B cell (primary cell): ENCODE measurements around the gene GIGYF2. TPM values are rescaled to one million over a fixed set of nuclear protein-coding genes. Genes with fewer than 3 reads are reported as not detected.
"Not testable (repeated sequence)": the region's sequence is repeated elsewhere in the genome, so short reads cannot be mapped to it uniquely, and the experiment has no call there.

ENCODE experiments used
- ATAC-seq: fragments of 200-7000 bp; cut with Tn5 transposase; one replicate; pipeline ENCODE4 v1.10.0; 2021; ENCODE audit warnings: low read depth, mild to moderate bottlenecking, moderate number of reproducible peaks, moderate library complexity
- CTCF ChIA-PET: fragments of 350-600 bp; sonication (Branson Sonifier 250); formaldehyde crosslinking; loops from one replicate; lab custom pipeline; 2021; ENCODE audit warnings: antibody characterized with exemption, inconsistent platforms; lab: Charles Lee
- POLR2A ChIA-PET: fragments of 350-600 bp; sonication (Branson Sonifier 250); formaldehyde crosslinking; loops from one replicate; lab custom pipeline; 2021; ENCODE audit warnings: antibody characterized with exemption; lab: Charles Lee
- DNase-seq: peaks from one replicate; pipeline ENCODE4 v3.0.0; 2013
- H2AFZ ChIP-seq: 2 replicates; pipeline ENCODE4 v1.6.1; 2012; ENCODE audit warnings: mild to moderate bottlenecking, low read depth, low read length; ENCODE audit not compliant: insufficient read depth, poor library complexity, severe bottlenecking
- H3K27ac ChIP-seq, 2 donors: 1 replicate in 1 of 2; 2 replicates in 1 of 2; pipeline ENCODE4 v1.5.1; 2012 to 2013; ENCODE audit warnings: low read length in 2 of 2, mild to moderate bottlenecking in 2 of 2, moderate library complexity in 1 of 2
- H3K27me3 ChIP-seq, 4 experiments: fragments of 200-600 bp in 1 of 4; sonication (generic) in 1 of 4; replicated peaks in 1 of 4; 1 replicate in 2 of 4; 2 replicates in 2 of 4; pipeline versions ENCODE4 v1.6.1 to v1.7.0; 2013 to 2016; ENCODE audit warnings: low read length in 3 of 4, mild to moderate bottlenecking in 2 of 4, mixed read lengths in 1 of 4, moderate library complexity in 1 of 4; ENCODE audit not compliant: insufficient read depth in 4 of 4, control insufficient read depth in 3 of 4; ENCODE audit errors: control extremely low read depth in 1 of 4
- H3K36me3 ChIP-seq, 2 experiments: replicated peaks in 1 of 2; 1 replicate in 1 of 2; 2 replicates in 1 of 2; pipeline versions ENCODE4 v1.6.1 to v1.7.1; 2013; ENCODE audit warnings: low read length in 1 of 2; ENCODE audit not compliant: insufficient read depth in 2 of 2, control insufficient read depth in 1 of 2; ENCODE audit errors: control extremely low read depth in 1 of 2, extremely low read depth in 1 of 2
- H3K4me1 ChIP-seq, 2 donors: fragments of 200-600 bp in 1 of 2; sonication (generic) in 1 of 2; 1 replicate in 1 of 2; 2 replicates in 1 of 2; pipeline versions ENCODE4 v1.5.1 to v1.6.1; 2013 to 2017; ENCODE audit warnings: low read length in 2 of 2; ENCODE audit not compliant: control insufficient read depth in 2 of 2, insufficient read depth in 2 of 2
- H3K4me2 ChIP-seq: replicated peaks from 2 replicates; pipeline ENCODE3; 2012; ENCODE audit warnings: mild to moderate bottlenecking, low read depth, low read length; ENCODE audit not compliant: poor library complexity, severe bottlenecking
- H3K4me3 ChIP-seq, 5 experiments: fragments of 200-600 bp in 1 of 5; sonication (generic) in 1 of 5; 1 replicate in 3 of 5; 2 replicates in 2 of 5; pipeline versions ENCODE4 v1.5.1 to v1.7.0; 2011 to 2016; ENCODE audit warnings: low read length in 4 of 5, mild to moderate bottlenecking in 4 of 5, low read depth in 2 of 5, control low read depth in 1 of 5, moderate library complexity in 1 of 5; ENCODE audit not compliant: insufficient read depth in 1 of 5; ENCODE audit errors: control extremely low read depth in 1 of 5, extremely low read depth in 1 of 5
- H3K79me2 ChIP-seq: fragments of 200-600 bp; sonication (generic); one replicate; pipeline ENCODE4 v1.6.0; 2016; ENCODE audit warnings: low read length; ENCODE audit not compliant: control insufficient read depth, insufficient read depth
- H3K9ac ChIP-seq: fragments of 200-600 bp; sonication (generic); 2 replicates; pipeline ENCODE4 v1.6.1; 2017; ENCODE audit warnings: mild to moderate bottlenecking, low read length, moderate library complexity
- H3K9me3 ChIP-seq, 3 donors: one replicate each; pipeline versions ENCODE4 v1.6.1 to v1.7.1; 2013; ENCODE audit warnings: low read length in 2 of 3; ENCODE audit not compliant: control insufficient read depth in 2 of 3, insufficient read depth in 1 of 3; ENCODE audit errors: control extremely low read depth in 1 of 3
- H4K20me1 ChIP-seq: 2 replicates; pipeline ENCODE4 v1.6.0; 2012; ENCODE audit warnings: mild to moderate bottlenecking, low read length; ENCODE audit not compliant: insufficient read depth, control insufficient read depth, poor library complexity, severe bottlenecking
- H3K27ac Mint-ChIP-seq: one replicate; pipeline ENCODE4 v1.8.0; 2021; ENCODE audit warnings: mixed read lengths
- H3K27me3 Mint-ChIP-seq: one replicate; pipeline ENCODE4 v1.8.0; 2021; ENCODE audit warnings: mixed read lengths
- H3K4me1 Mint-ChIP-seq: one replicate; pipeline ENCODE4 v1.8.0; 2021; ENCODE audit warnings: mixed read lengths
- H3K4me3 Mint-ChIP-seq: one replicate; pipeline ENCODE4 v1.8.0; 2021; ENCODE audit warnings: mixed read lengths
- H3K9me3 Mint-ChIP-seq: one replicate; pipeline ENCODE4 v1.8.0; 2022; ENCODE audit warnings: mixed read lengths; ENCODE audit not compliant: insufficient read depth
- EZH2 ChIP-seq: IDR thresholded peaks from 2 replicates; pipeline ENCODE4 v1.6.1; 2012; ENCODE audit warnings: borderline replicate concordance, low read depth, mild to moderate bottlenecking, moderate library complexity, low read length; ENCODE audit not compliant: insufficient read depth, poor library complexity, severe bottlenecking
- WGBS: methylation state at CpG from one replicate; pipeline ENCODE4 v1.1.5; 2013; ENCODE audit warnings: missing lambda C conversion rate; ENCODE audit not compliant: insufficient coverage; 5-methylcytosine and 5-hydroxymethylcytosine counted together
- intact Hi-C: fragments of 100-400 bp; cut with micrococcal nuclease; formaldehyde crosslinking; loops from one replicate; pipeline ENCODE4 v1.10.0; 2022
- polyA plus RNA-seq: library from polyadenylated mRNA; depleted of rRNA; stranded (reverse); fragments of >200 nt; gene quantifications from 2 replicates; pipeline ENCODE4 v1.2.3, GENCODE V29; 2012
- small RNA-seq: library from RNA; depleted of rRNA; stranded (forward); fragments of <200 nt; gene quantifications from one replicate; pipeline ENCODE3, GENCODE V24; 2012; ENCODE audit warnings: low replicate concordance, low read depth; ENCODE audit not compliant: insufficient read length
- total RNA-seq, 2 donors: library from RNA; stranded (reverse); fragments of 120-200 nt in 1 of 2; gene quantifications; 1 replicate in 1 of 2; 2 replicates in 1 of 2; pipeline versions ENCODE4 v1.2.3 to v1.2.4, GENCODE V29; 2013 to 2022
- TF ChIP-seq, protein P1 (sequence below): fragments of 200-600 bp; IDR thresholded peaks from one replicate; pipeline ENCODE4 v1.8.0; 2022; ENCODE audit warnings: antibody characterized with exemption, mild to moderate bottlenecking

GIGYF2 gene
- total and polyA plus RNA-seq, 2 donors (not counting 1 experiment from before 2014, with no cell fraction given) = 7.2 to 108 TPM

DNA sequence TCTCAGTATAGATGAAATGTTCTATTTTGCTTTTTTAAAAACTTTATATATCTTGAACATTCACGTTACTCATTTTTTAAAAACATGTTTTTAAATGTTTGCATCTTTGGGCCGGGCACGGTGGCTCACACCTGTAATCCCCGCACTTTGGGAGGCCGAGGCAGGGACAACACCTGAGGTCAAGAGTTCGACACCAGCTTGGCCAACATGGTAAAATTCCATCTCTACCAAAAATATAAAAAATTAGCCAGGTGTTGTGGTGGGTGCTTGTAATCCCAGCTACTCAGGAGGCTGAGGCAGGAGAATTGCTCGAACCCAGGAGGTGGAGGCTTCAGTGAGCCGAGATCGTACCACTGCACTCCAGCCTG, 210.6 kb downstream of the GIGYF2 start:
- H3K4me1 ChIP-seq, H4K20me1 ChIP-seq, H3K27ac Mint-ChIP-seq, H3K9ac ChIP-seq, ATAC-seq, H3K9me3 ChIP-seq, POLR2A ChIA-PET, DNase-seq, intact Hi-C loops, H3K4me3 Mint-ChIP-seq, H3K4me1 Mint-ChIP-seq, H3K27ac ChIP-seq, H3K4me2 ChIP-seq, H3K4me3 ChIP-seq, H2AFZ ChIP-seq, H3K27me3 ChIP-seq, H3K36me3 ChIP-seq, H3K79me2 ChIP-seq: not testable (repeated sequence)
- WGBS = 87% methylated on average over 3 of the region's 9 CpGs
- peaks cover 10% of the 10 kb centered on the region for H3K9me3 Mint-ChIP-seq
- H3K27me3 Mint-ChIP-seq = peaks cover 23% of the 10 kb centered on the region
- CTCF ChIA-PET = interaction anchor here (0.6 kb wide), 1 partner anchor 21 kb away, joined by 3 read pairs; no protein-coding TSS in a partner anchor

DNA sequence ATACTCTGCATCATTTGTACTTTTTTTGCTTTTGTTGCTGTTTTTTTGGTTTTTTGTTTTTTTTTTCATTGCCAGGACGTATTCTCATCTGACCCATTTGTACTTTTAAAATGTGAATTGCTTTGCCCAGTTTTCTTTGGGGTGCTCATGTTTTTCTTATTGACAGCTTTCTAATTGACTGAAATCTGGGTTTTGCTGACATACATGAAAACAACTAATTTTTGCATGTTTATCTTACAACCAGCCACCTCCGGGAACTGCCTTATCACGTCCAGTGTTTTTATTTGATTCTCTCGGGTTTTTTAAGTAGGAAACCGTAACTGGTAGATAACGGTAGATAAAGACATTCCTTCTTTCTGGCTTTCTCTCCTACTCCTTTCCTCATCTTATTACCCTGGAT, 211.6 kb downstream of the GIGYF2 start:
- Histone ChIP-seq H3K4me1 (no peaks in the 10 kb centered on the region), H4K20me1 (no peaks in the 10 kb centered on the region), H3K36me3 (no peaks in the 10 kb centered on the region), H3K9me3 (peaks cover 5 to 10% (median 9%) of the 10 kb centered on the region in 3 donors), H3K79me2 (no peaks in the 10 kb centered on the region), H2AFZ (no peak overlapping the region), H3K4me2 (no peak overlapping the region), H3K9ac (no peak overlapping the region), H3K27ac (no peak overlapping the region), H3K27me3 (peaks cover 0 to 7% (median 0%) of the 10 kb centered on the region in 4 experiments), H3K4me3 (no peak overlapping the region)
- TF ChIP-seq, protein P1, sequence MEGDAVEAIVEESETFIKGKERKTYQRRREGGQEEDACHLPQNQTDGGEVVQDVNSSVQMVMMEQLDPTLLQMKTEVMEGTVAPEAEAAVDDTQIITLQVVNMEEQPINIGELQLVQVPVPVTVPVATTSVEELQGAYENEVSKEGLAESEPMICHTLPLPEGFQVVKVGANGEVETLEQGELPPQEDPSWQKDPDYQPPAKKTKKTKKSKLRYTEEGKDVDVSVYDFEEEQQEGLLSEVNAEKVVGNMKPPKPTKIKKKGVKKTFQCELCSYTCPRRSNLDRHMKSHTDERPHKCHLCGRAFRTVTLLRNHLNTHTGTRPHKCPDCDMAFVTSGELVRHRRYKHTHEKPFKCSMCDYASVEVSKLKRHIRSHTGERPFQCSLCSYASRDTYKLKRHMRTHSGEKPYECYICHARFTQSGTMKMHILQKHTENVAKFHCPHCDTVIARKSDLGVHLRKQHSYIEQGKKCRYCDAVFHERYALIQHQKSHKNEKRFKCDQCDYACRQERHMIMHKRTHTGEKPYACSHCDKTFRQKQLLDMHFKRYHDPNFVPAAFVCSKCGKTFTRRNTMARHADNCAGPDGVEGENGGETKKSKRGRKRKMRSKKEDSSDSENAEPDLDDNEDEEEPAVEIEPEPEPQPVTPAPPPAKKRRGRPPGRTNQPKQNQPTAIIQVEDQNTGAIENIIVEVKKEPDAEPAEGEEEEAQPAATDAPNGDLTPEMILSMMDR = no peak
- no peak for TF ChIP-seq EZH2
- intact Hi-C loops = no loop called here
- POLR2A ChIA-PET = no interaction called here
- Mint-ChIP-seq H3K4me3 (no peak overlapping the region), H3K27ac (no peak overlapping the region), H3K4me1 (no peaks in the 10 kb centered on the region), H3K27me3 (peaks cover 30% of the 10 kb centered on the region), H3K9me3 (peaks cover 10% of the 10 kb centered on the region)
- WGBS = 92% methylated on average over 2 of the region's 6 CpGs
- DNase-seq (no peak), ATAC-seq (no peak)
- CTCF ChIA-PET = no interaction called here

Small RNA genes within 50 kb of the gene (small RNA-seq; reads per million reads assigned to genes)
- gene RF00019 (not detected), gene RN7SL359P (not detected), gene RNU6-107P (not detected)

Other genes with a start within 250 kb of the GIGYF2 start
- gene ALPI, start 241.2 kb upstream of the GIGYF2 start, total RNA-seq = not detected in 2 replicates
- gene ALPI, start 241.2 kb upstream of the GIGYF2 start, polyA plus RNA-seq = not detected in 2 replicates
- 0.27 and 0.47 TPM in 2 replicates for gene ECEL1, start 209.5 kb upstream of the GIGYF2 start, total RNA-seq
- not detected in 2 replicates for gene ECEL1, start 209.5 kb upstream of the GIGYF2 start, polyA plus RNA-seq
- not detected in 2 replicates for gene PRSS56, start 176.9 kb upstream of the GIGYF2 start, total RNA-seq
- gene PRSS56, start 176.9 kb upstream of the GIGYF2 start, polyA plus RNA-seq = not detected in 2 replicates
- not detected in 2 replicates for gene CHRND, start 171.2 kb upstream of the GIGYF2 start, total RNA-seq
- not detected in 2 replicates for gene CHRND, start 171.2 kb upstream of the GIGYF2 start, polyA plus RNA-seq
- gene CHRNG, start 157.6 kb upstream of the GIGYF2 start, total RNA-seq = not detected in 2 replicates
- gene CHRNG, start 157.6 kb upstream of the GIGYF2 start, polyA plus RNA-seq = not detected in 2 replicates
- 13.6 and 14.7 TPM in 2 replicates for gene TIGD1, start 146.8 kb upstream of the GIGYF2 start, total RNA-seq
- 6.4 and 7.6 TPM in 2 replicates for gene TIGD1, start 146.8 kb upstream of the GIGYF2 start, polyA plus RNA-seq
- gene EIF4E2, start 146.6 kb upstream of the GIGYF2 start, total RNA-seq = 66.7 and 67.0 TPM in 2 replicates
- 17.9 and 29.6 TPM in 2 replicates for gene EIF4E2, start 146.6 kb upstream of the GIGYF2 start, polyA plus RNA-seq
- not detected in 2 replicates for gene EFHD1, start 63.7 kb upstream of the GIGYF2 start, total RNA-seq
- gene EFHD1, start 63.7 kb upstream of the GIGYF2 start, polyA plus RNA-seq = not detected in 2 replicates
- gene KCNJ13, start 79.2 kb downstream of the GIGYF2 start, total RNA-seq = not detected in 2 replicates
- not detected in 2 replicates for gene KCNJ13, start 79.2 kb downstream of the GIGYF2 start, polyA plus RNA-seq
- 0.94 and 2.2 TPM in 2 replicates for gene SNORC, start 172.9 kb downstream of the GIGYF2 start, total RNA-seq
- 0.91 and 1.5 TPM in 2 replicates for gene SNORC, start 172.9 kb downstream of the GIGYF2 start, polyA plus RNA-seq